HG03469 (cell line): Measurements from ENCODE around the gene LRRFIP2.
"Not testable (repeated sequence)": the region's sequence is repeated elsewhere in the genome, so short reads cannot be mapped to it uniquely, and the experiment has no call there.

Experiments
- ATAC-seq: cut with Tn5 transposase; IDR thresholded peaks from one replicate; pipeline ENCODE4 v1.9.1; 2021; ENCODE audit warnings: mild to moderate bottlenecking, moderate library complexity, moderate number of reproducible peaks; ENCODE audit not compliant: unreplicated experiment

LRRFIP2 gene

DNA sequence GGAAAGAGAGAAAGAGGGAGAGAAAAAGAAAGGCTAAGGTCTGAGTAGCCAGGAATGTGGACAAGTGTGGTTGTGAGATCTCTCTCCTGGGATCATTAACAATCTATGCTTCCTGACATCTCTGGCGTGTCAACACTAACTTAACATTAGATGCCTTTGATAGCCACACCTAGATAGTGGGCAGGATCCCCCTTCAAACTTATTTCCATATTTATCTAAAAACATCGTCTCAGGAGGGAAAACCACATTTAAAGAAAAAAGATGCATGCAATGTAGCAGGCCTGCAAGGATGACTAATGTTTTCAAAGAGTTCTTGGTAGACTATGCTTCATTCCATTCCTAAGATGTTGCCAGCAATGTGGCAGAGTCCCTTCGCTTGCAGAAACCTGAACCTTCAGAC, 100.2 kb downstream of the LRRFIP2 start:
- no peak for ATAC-seq

DNA sequence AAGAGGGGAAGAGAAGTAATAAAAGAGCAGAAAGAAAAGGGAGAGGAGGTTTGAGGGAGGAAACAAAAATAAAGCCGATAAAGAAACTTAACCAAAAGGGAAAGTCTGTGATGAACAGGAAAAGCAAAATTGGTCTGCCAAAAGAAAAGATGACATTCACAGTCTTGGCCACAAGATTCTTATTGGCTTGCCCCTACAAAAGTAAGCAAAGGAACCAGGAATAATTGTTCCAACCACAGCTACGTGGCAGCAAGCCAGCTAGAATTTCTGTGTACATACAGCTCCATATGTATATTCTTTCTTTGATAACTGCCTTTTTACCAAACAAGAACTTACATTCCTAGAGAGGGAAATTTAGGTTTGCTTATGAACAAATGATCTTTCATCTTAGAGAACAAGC, 101.5 kb downstream of the LRRFIP2 start:
- no peak for ATAC-seq

DNA sequence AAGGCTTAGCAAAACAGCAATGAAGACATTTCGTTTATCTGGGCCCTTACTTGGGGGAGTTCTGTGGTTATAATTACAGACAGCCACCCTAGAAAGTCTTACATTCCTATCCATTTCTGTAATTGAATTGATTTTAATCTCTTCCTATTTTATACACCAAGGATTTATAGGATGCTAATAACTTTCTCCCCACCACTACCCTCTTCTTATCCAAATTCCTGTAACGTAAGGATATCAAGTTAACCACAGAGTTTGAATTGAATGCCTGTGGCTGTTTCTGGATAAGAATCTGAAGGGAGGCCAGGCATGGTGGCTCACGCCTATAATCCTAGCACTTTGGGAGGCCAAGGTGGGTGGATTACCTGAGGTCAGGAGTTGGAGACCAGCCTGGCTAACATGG, 102.5 kb downstream of the LRRFIP2 start:
- ATAC-seq, result no peak

DNA sequence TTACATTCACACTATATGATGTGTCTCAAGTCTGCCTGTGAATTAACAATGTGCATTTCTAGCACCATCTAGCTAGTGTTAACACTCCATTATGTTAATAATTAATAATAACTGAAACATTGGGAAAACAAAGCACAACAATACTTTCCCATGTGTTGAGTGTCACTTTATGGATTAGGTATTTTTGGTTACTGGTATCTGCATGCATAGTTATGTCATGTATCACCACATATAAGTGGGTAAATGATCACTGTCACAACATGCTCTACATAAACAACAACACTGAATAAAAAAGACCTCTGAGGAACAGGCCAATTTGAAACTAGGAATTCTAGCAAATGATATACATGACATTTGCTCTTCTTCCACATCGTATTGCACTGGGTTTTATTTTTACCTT, 106.4 kb downstream of the LRRFIP2 start:
- no peak for ATAC-seq

DNA sequence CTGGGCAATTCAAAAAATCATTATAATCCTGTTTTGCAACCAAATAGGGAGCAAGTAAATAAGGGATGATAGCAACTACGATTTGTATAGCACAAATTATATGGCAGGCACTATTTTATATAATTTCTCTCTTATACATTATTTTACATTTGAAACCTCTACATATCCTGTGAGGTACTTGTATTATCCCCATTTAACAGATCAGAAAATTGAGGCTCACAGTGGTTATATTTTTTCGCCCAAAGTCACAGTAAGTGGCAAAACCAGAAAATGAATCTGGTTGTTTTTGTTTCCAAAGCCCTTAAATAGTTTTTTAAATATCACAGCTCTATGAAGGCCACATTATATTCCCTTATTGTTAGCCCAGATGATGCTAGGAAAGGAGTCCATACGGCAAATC, 106.8 kb downstream of the LRRFIP2 start:
- no peak for ATAC-seq

DNA sequence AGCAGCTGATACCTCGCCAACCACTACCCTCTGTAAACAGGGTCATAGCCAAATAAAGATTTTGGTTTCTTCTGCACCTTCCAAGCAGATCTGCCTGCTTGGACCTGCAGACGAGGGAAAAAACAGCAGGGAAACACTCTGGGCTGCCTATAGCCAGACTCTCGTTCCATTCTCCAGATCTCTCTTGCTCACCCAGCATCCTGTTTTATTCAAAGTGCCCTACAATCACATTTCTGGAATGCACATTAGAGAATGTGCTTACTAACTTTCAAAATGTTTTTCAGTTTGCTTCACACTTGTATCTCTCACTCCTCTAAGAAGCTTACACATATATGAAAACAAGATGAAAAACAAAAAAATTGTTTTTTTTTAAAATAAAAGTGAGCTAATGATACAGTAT, 109.6 kb downstream of the LRRFIP2 start:
- ATAC-seq, result no peak

DNA sequence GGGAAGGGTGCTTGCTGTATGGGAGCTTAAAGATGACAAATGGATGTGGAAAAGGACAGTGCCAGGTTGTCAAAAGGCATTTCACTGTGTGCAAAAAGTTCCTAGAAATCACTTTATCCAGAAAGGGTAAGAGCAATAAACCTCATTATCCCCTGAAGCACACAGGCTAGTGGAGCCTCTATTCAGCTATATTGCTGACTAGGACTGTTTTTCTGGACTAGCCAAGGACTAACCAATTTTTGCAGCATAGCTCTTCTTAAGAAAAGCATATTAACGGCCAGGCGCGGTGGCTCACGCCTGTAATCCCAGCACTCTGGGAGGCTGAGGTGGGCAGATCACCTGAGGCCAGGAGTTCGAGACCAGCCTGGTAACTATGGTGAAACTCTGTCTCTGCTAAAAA, 116.3 kb downstream of the LRRFIP2 start:
- ATAC-seq, result no peak

DNA sequence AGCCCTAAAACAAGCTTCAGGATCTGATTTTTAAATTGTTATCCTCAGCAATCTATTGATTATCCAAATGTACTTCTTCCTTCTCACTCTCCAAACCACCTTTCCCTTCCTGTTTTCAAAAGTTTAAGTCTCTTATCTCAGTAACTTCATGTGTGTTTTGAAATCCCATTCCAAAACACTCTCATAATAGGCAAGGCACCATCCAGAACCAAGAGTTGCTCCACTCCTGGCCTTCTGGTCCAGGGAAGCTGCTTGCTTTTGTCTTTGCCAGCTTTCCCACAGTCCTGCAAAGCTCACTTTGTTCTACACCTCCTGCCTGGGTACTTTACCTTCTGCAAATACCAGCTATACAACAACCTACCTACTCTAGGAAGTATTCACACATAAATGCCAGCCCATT, 117.6 kb downstream of the LRRFIP2 start:
- ATAC-seq, result no peak

DNA sequence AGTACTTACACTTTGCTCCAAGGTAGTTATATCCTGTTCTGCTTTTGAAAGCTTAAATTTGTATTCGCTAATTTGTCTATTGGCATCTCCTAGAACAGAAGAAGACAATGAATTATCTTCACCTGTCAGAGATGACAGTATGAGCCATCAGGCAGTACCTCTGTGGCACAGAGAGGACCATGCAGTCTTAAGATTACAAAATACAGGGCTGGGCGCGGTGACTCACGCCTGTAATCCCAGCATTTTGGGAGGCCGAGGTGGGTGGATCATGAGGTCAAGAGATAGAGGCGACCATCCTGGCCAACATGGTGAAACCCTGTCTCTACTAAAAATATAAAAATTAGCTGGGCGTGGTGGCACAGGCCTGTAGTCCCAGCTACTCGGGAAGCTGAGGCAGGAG, 119.3 kb downstream of the LRRFIP2 start:
- not testable (repeated sequence) for ATAC-seq

DNA sequence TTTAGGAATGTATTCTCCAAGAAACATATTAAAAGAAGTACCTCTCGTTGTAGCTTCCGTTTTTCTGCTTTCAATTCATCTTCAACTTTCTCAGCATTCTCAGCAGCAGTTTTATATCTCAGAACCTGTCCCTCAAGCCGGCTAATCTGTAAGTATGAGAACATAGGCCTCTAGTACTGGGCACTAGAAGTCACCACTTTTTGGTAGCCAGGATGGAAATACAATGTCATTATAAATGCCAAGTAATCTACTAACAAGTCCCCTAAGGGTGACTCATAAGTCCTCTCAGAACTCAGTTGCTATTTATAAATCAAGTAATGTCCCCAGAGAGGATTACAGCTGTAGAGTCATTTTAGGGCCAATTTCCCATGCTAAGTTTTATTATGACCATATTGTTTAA, 120.0 kb downstream of the LRRFIP2 start:
- peak; percentile 91 for ATAC-seq

DNA sequence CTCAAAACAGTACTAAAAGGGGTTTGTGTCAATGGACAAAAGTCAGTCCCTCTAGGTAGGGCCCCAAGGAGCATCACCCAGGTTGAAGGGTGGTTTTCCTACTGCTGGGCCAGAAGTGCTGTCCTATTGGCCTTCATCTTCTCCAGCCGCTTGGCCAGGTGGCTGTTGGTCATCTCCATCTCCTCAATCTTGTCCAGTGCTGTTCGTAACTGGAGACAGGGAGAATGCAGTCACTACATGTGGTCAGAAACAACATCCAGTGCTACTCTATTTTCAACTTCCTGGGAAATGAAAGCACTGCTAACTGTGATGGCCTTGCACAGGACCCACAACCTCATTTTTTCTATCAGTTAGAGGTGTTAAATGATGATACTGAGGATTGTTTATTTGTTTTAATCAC, 120.6 kb downstream of the LRRFIP2 start:
- no peak for ATAC-seq

DNA sequence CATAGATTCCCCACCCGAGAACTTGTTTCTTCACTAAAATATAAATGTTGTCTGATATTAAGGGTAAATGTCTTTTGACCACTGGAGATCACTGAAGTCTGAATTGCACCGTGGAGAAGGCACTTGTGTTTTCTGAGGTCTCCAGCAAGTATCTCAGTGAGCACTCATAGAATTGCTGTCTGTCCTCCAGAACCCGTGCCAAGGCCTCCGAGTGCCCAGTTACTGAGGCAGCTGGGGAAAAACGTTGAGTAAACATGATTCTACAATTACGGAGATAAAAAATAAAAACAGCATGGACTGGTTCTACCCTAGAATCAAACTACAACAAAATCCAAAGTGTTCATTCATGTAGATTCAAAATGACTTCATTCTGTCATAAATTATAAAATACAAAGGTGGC, 121.0 kb downstream of the LRRFIP2 start:
- ATAC-seq, result no peak

DNA sequence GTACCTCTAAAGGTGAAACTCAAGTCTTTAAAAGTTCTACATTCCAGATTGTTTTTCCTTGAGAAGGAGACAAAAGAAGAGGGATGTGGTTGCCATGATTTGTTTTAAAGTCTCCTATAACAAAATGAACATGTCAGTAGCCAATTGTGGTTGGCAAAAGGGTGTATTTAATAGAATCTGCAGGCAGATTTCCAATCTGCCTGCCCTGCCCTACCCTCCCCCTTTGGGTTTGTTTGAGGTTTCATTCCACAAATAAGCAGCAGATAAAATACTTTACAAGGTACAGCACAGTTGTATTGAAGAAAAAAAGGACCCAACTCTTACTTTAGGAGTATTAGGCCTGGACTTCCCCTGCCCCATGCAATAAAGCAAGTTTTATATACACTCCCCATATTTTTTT, 121.5 kb downstream of the LRRFIP2 start:
- no peak for ATAC-seq

DNA sequence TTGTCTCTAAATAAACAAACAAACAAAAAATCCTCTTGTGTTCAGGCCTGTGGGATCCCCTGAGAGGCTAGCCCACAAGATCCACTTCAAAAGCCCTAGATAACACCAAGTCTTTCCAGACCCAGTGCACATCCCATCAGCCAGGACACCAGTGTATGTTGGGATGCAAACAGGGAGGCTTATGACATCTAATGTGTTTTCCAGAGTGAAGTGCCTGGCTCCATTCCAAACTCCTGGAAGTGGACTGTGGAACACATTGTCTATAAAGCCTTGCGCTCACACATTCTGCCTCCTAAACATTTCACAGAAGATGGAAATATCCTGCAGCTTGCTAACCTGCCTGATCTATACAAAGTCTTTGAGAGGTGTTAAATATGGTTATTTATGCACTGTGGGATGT, 124.1 kb downstream of the LRRFIP2 start:
- ATAC-seq, result no peak

DNA sequence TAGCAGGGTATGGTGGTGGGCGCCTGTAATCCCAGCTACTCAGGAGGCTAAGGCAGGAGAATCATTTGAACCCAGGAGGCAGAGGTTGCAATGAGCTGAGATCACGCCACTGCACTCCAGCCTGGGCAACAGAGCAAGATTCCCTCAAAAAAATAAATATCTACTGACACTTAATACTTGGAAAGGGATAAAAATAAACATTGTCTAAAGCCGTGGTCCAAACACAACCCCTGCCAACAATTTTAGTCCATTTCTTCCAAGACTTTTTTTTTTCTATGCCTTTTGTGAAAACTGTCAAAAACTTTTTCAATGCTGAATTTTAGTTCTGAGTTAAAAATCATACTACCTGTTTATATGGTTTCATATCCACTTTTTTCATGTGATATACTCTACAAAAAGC, 131.7 kb downstream of the LRRFIP2 start:
- not testable (repeated sequence) for ATAC-seq

DNA sequence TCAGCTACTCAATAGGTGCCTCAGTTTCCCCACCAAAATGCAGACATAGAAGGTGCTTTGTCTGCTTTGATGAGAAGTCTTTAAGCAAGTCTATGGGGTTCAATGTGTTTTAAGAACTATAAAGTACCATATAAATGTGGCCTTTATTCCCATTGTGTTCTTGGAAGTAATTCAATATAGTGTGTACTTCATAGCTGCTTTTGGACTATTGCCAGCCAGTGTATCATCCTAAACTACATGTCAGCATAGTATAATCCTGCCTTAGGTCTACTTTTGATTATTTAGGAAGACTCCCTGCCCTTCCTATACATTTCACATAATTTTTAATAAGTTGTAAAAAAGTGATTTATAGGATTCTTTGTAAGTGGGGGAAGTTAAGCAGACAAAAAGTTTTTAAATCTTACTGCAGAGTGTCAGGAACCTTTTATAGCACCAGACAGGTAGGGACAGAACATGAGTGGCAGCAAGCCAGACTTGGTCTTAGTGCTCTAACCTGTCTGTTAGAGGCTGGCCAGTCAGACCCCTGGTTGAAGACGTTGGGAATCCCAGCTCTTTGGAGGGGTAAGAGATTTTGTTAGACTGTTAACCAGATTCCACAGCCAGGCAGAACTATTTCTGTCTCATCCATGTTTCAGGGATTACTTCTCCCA, 132.7 kb downstream of the LRRFIP2 start:
- ATAC-seq, result no peak

DNA sequence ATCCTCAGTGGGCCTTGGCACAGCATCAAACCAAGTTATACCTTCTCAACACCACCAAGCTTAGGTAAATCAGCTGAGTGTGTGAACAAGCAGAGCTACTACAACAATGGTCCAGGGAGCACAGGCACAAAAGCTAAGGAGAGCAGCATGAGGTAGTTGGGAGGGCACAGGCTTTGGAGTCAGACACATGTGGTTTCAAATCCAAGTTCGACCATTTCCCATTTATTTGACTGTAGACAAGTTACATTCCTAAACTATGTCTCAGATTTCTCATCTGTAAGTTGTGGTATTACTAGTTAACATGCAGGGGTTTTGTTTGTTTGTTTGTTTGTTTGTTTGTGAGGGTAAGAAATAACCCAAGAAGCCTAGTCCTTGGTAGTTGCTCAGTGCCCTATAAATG, 134.2 kb downstream of the LRRFIP2 start:
- no peak for ATAC-seq

DNA sequence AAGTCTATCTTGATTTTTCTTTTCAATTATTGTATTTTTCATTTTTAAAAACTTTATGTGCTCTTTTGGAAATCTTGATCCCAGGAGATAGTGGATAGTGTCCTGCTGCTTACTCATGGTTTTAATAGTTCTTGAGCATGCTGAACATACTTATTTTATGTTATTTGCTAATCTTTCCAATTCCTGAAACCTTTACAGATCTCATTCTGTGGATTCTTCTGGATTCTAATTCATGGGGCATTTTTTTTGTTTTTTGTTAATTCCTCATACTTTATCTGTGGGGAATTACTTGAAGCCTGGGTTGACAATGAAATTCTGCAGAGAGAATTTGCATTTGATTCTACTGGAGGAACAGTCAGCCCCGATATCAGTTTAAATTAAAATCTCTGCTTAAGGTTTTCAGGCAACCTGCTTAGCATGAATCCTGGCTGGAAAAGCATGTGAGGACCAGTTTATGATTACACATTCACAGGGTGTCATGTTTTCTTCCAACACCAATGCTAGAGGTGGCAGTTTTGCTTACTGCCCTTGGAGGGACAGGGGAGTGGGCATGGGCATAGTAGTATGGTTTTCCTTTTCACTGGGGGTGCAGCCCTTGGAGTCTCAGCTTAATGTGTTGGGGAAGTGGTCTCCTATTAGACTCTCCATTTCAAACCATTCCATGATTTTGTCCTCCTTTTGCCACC, 135.1 kb downstream of the LRRFIP2 start:
- ATAC-seq, result no peak

DNA sequence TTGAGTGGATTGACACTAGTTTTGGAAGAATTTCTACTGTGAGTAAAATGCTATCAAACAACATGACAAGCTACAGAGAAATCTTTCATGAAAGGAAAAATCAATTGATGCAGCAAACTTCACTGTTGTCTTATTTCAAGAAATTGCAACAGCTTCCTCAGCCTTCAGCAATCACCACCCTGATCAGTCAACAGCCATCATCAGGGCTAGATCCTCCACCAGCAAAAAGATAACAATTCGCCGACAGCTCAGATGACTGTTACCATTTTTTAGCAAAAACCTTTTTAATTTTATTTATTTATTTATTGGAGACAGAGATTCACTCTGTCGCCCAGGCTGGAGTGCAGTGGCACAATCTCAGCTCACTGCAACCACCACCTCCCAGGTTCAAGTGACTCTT, 137.0 kb downstream of the LRRFIP2 start:
- ATAC-seq, result no peak

DNA sequence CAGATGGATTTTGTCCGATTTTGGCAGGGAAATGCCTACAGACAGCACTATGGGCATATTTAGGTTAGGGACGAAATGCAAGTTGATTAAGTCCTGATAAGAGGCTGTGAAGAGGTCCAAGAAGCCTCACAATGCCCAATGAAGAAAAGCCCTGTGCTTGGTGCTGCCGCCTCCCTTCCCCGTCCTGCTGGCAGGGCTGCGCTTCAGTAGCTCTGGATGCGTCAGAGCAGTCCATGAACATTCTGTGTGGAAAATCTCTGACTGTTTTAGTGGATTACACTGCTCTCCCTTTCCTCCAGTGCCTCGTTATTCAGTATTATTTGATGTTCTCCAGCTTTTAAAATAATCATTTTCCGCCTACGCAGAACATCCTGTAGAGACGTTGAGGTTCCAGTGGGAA, 141.4 kb downstream of the LRRFIP2 start:
- no peak for ATAC-seq

DNA sequence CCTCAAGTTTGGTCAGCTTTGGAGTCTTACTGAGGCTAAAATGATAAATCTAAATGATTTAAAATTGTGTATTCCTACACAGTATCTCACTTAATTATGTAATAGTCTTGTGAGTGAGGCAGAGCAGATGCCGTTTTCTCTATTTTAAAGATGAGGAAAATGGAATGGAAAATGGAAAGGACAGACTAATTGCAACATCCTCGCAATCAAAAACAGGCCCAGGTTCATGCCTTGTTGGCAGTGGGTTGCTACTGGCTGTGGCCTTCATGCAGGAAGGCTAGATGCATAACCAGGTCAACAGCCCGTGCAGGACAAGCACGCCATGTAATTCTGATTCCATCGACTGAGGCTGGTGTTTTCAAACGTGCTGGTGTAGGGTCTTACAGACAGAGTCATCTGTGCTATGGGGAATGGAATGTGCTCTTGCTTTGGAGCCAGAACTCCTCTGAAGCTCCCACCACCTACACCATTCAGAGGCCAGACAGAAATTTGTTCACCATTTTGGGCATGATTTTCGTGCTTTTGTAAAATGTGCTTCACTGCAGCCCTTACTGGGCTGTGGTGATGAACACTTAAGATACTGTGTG, 143.2 kb downstream of the LRRFIP2 start:
- ATAC-seq, result no peak

DNA sequence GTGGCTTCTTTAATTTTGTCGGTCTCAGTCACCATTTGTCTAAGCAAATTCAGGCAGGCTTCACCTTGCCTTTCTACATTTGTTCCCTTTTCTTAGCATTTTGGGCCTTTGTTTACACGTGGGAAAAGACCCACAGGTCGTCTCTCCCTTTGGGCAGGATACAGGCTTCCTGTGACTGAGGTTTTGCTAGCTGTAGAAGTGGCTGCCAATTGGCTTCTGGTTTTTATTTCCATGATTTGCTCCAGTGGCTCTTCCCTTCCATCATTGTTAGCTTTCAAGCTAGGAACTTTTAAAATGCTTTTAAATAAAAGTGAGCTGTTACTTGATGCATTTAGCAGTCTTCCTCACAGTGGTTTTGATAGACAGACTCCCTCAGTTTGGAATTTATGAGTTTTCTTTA, 143.8 kb downstream of the LRRFIP2 start:
- ATAC-seq, result no peak
